Adrenal gland (tissue), 5 donors: ENCODE results near the gene MEIOB.

Experiments
- CTCF ChIP-seq, 6 experiments: fragments of 450-650 bp in 4 of 6; fragments of 200-600 bp in 2 of 6; sonication (generic) in 1 of 6; IDR thresholded peaks; 1 replicate in 5 of 6; 2 replicates in 1 of 6; pipeline versions ENCODE4 v1.5.1 to v1.8.0; 2016 to 2021; ENCODE audit warnings: antibody characterized with exemption in 6 of 6, mild to moderate bottlenecking in 2 of 6, moderate library complexity in 1 of 6
- POLR2A ChIP-seq, 2 donors: fragments of 450-650 bp; IDR thresholded peaks; one replicate each; pipeline ENCODE4 v1.6.1; 2017; ENCODE audit warnings: antibody characterized with exemption in 2 of 2, mild to moderate bottlenecking in 2 of 2, moderate library complexity in 1 of 2
- donor health status: DM: no; HTN: no; CAD: no.

DNA sequence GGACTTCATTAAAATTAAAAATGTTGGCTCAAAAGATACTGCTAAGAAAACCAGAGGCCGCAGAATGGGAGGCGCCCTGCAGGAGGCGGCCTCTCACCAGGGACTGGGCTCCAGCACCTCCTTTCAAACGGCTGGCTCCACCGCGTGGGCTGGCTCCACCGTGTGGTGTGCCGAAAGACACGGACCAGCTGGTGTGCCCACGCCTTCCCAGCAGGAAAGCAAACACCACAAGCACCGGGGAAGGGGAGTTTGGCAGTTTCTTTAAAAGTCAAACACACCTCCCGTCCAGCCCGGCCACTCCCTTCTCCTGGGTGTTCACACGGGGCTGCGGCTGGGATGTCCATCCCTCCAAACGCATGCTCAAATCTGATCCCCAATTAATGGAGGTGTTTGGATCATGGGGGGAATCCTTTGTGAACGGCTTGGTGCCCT, 59.2 kb downstream of the MEIOB start:
- TF ChIP-seq CTCF (IDR thresholded peaks at IDR 0.05) (peak in 5 of 6 experiments; percentile 26 to 45 (median 38)), POLR2A (IDR thresholded peaks at IDR 0.05) (no peak)
